Measurements from ENCODE around the gene USP31.

Gene USP31

DNA sequence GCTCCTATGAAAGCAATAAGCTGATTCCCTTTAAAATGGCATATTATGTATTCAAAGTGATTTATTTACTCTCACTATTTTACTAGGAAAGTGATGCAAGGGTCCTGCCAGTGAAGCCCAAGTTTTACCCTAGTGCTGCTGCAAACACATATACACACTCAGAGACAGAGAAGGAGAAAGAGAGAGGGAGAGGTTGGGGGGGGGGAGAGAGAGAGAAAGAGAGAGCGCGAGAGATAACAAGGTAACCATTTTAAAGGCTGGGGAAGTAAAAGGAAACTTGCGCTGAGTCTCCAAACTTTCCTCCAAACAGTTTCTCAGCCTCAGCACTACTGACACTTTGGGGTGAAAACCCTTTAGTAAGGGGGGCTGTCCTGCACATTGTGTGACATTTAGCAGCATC is 5.9 kb downstream of the USP31 start:
- ATAC-seq = no peak

DNA sequence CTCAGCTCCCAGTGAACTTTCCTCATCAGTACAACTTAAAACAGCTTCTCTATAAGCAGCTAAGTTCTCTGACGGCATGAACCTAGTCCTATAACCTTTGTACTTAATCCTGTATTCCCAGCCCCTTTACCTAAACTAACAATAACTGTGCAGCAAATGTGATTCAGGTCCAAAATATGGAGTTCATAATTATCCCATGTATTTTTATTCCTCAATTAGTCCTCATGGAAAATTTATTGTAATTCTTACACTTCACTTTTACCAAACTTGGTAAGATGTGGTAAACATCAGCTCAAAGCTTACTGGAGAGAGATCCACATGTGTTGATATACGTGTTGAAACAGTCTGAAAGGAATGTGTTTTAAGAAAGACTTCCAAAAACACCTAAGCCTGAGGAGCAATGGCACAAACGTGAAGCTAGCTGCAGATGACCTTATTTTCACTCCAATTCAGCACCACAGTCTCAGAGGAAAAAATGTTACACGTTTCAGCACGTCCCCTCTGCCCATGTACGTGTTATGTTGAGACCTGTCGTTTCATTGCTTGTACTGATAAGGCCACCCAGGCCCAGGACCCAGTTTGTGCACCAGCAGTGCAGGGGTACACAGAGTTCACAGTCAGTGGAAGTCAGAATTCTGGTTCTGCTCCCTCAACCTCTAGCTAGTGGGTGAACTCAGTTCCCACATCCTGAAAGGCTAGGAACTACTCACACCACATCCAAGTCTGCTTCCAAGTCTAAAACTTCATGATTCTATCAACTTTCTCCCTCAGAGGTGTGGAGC is 7.1 kb downstream of the USP31 start:
- ATAC-seq = no peak
- TF ChIP-seq RARB (CRISPR knock-in tag; IDR thresholded peaks at IDR 0.05) (no peak), ZNF70 (CRISPR knock-in tag; IDR thresholded peaks at IDR 0.05) (no peak), ZFP3 (CRISPR knock-in tag; IDR thresholded peaks at IDR 0.05) (no peak), TOX (CRISPR knock-in tag; IDR thresholded peaks at IDR 0.05; ENCODE audit: borderline replicate concordance) (no peak), ARNTL (CRISPR knock-in tag; IDR thresholded peaks at IDR 0.05; ENCODE audit: borderline replicate concordance, low read depth) (no peak), SNAI2 (CRISPR knock-in tag; IDR thresholded peaks at IDR 0.05) (no peak), BACH2 (CRISPR knock-in tag; IDR thresholded peaks at IDR 0.05; ENCODE audit: borderline replicate concordance) (no peak), ISL1 (CRISPR knock-in tag; IDR thresholded peaks at IDR 0.05) (no peak), ZC3H10 (CRISPR knock-in tag; IDR thresholded peaks at IDR 0.05) (no peak)
- TF ChIP-seq, protein P1, sequence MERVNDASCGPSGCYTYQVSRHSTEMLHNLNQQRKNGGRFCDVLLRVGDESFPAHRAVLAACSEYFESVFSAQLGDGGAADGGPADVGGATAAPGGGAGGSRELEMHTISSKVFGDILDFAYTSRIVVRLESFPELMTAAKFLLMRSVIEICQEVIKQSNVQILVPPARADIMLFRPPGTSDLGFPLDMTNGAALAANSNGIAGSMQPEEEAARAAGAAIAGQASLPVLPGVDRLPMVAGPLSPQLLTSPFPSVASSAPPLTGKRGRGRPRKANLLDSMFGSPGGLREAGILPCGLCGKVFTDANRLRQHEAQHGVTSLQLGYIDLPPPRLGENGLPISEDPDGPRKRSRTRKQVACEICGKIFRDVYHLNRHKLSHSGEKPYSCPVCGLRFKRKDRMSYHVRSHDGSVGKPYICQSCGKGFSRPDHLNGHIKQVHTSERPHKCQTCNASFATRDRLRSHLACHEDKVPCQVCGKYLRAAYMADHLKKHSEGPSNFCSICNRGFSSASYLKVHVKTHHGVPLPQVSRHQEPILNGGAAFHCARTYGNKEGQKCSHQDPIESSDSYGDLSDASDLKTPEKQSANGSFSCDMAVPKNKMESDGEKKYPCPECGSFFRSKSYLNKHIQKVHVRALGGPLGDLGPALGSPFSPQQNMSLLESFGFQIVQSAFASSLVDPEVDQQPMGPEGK (CRISPR knock-in tag; IDR thresholded peaks at IDR 0.05; ENCODE audit: borderline replicate concordance) = no peak
- TF ChIP-seq, protein P2, sequence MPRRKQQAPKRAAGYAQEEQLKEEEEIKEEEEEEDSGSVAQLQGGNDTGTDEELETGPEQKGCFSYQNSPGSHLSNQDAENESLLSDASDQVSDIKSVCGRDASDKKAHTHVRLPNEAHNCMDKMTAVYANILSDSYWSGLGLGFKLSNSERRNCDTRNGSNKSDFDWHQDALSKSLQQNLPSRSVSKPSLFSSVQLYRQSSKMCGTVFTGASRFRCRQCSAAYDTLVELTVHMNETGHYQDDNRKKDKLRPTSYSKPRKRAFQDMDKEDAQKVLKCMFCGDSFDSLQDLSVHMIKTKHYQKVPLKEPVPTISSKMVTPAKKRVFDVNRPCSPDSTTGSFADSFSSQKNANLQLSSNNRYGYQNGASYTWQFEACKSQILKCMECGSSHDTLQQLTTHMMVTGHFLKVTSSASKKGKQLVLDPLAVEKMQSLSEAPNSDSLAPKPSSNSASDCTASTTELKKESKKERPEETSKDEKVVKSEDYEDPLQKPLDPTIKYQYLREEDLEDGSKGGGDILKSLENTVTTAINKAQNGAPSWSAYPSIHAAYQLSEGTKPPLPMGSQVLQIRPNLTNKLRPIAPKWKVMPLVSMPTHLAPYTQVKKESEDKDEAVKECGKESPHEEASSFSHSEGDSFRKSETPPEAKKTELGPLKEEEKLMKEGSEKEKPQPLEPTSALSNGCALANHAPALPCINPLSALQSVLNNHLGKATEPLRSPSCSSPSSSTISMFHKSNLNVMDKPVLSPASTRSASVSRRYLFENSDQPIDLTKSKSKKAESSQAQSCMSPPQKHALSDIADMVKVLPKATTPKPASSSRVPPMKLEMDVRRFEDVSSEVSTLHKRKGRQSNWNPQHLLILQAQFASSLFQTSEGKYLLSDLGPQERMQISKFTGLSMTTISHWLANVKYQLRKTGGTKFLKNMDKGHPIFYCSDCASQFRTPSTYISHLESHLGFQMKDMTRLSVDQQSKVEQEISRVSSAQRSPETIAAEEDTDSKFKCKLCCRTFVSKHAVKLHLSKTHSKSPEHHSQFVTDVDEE (CRISPR knock-in tag; IDR thresholded peaks at IDR 0.05) = no peak
- TF ChIP-seq, protein P3, sequence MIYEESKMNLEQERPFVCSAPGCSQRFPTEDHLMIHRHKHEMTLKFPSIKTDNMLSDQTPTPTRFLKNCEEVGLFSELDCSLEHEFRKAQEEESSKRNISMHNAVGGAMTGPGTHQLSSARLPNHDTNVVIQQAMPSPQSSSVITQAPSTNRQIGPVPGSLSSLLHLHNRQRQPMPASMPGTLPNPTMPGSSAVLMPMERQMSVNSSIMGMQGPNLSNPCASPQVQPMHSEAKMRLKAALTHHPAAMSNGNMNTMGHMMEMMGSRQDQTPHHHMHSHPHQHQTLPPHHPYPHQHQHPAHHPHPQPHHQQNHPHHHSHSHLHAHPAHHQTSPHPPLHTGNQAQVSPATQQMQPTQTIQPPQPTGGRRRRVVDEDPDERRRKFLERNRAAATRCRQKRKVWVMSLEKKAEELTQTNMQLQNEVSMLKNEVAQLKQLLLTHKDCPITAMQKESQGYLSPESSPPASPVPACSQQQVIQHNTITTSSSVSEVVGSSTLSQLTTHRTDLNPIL (CRISPR knock-in tag; IDR thresholded peaks at IDR 0.05; ENCODE audit: low read depth) = no peak
- TF ChIP-seq, protein P4, sequence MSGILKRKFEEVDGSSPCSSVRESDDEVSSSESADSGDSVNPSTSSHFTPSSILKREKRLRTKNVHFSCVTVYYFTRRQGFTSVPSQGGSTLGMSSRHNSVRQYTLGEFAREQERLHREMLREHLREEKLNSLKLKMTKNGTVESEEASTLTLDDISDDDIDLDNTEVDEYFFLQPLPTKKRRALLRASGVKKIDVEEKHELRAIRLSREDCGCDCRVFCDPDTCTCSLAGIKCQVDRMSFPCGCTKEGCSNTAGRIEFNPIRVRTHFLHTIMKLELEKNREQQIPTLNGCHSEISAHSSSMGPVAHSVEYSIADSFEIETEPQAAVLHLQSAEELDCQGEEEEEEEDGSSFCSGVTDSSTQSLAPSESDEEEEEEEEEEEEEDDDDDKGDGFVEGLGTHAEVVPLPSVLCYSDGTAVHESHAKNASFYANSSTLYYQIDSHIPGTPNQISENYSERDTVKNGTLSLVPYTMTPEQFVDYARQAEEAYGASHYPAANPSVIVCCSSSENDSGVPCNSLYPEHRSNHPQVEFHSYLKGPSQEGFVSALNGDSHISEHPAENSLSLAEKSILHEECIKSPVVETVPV (CRISPR knock-in tag; IDR thresholded peaks at IDR 0.05) = no peak

More for the DNA sequence above, 5.9 kb downstream of the USP31 start:
- no peak for TF ChIP-seq ZNF70 (CRISPR knock-in tag; IDR thresholded peaks at IDR 0.05)
- TF ChIP-seq, protein P5, sequence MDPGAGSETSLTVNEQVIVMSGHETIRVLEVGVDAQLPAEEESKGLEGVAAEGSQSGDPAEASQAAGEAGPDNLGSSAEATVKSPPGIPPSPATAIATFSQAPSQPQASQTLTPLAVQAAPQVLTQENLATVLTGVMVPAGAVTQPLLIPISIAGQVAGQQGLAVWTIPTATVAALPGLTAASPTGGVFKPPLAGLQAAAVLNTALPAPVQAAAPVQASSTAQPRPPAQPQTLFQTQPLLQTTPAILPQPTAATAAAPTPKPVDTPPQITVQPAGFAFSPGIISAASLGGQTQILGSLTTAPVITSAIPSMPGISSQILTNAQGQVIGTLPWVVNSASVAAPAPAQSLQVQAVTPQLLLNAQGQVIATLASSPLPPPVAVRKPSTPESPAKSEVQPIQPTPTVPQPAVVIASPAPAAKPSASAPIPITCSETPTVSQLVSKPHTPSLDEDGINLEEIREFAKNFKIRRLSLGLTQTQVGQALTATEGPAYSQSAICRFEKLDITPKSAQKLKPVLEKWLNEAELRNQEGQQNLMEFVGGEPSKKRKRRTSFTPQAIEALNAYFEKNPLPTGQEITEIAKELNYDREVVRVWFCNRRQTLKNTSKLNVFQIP (CRISPR knock-in tag; IDR thresholded peaks at IDR 0.05; ENCODE audit: borderline replicate concordance, low read depth) = no peak
- TF ChIP-seq ZNF565 (CRISPR knock-in tag; conservative IDR thresholded peaks at IDR 0.05; ENCODE audit: low read depth) = no peak
- TF ChIP-seq ISL1 (CRISPR knock-in tag; IDR thresholded peaks at IDR 0.05) = no peak
- TF ChIP-seq RARB (CRISPR knock-in tag; IDR thresholded peaks at IDR 0.05) = no peak
- TF ChIP-seq ZNF8 (CRISPR knock-in tag; IDR thresholded peaks at IDR 0.05) = no peak
- no peak for TF ChIP-seq TOX (CRISPR knock-in tag; IDR thresholded peaks at IDR 0.05; ENCODE audit: borderline replicate concordance)
- TF ChIP-seq, protein P1 (CRISPR knock-in tag; IDR thresholded peaks at IDR 0.05; ENCODE audit: borderline replicate concordance) = no peak
- TF ChIP-seq, protein P2 (CRISPR knock-in tag; IDR thresholded peaks at IDR 0.05) = no peak
- TF ChIP-seq GLIS3 (CRISPR knock-in tag; IDR thresholded peaks at IDR 0.05) = no peak
- TF ChIP-seq ZFP30 (CRISPR knock-in tag; IDR thresholded peaks at IDR 0.05) = no peak
- no peak for TF ChIP-seq ZFP3 (CRISPR knock-in tag; IDR thresholded peaks at IDR 0.05)
- TF ChIP-seq PPARA (CRISPR knock-in tag; IDR thresholded peaks at IDR 0.05; ENCODE audit: borderline replicate concordance) = no peak
- no peak for TF ChIP-seq OSR1 (CRISPR knock-in tag; IDR thresholded peaks at IDR 0.05)
- no peak for TF ChIP-seq ESRRG (CRISPR knock-in tag; IDR thresholded peaks at IDR 0.05)
- TF ChIP-seq, protein P3 (CRISPR knock-in tag; IDR thresholded peaks at IDR 0.05; ENCODE audit: low read depth) = no peak

Data from SK-N-SH treated with all-trans-retinoic acid at 6 μM for 48 hours (cell line).